BLaER1 (cell line): ENCODE results near the gene DLGAP1.

Experiments
- H3K27ac ChIP-seq: shearing (Covaris generic); formaldehyde crosslinking; 2 replicates; pipeline ENCODE4 v1.8.1; 2022
- H3K27me3 ChIP-seq: shearing (Covaris generic); formaldehyde crosslinking; 2 replicates; pipeline ENCODE4 v1.8.1; 2022
- H3K36me3 ChIP-seq: shearing (Covaris generic); formaldehyde crosslinking; 2 replicates; pipeline ENCODE4 v1.8.1; 2022
- H3K4me1 ChIP-seq: shearing (Covaris generic); formaldehyde crosslinking; 2 replicates; pipeline ENCODE4 v1.8.1; 2022
- H3K4me2 ChIP-seq: shearing (Covaris generic); formaldehyde crosslinking; 2 replicates; pipeline ENCODE4 v1.8.1; 2022
- H3K4me3 ChIP-seq: shearing (Covaris generic); formaldehyde crosslinking; 2 replicates; pipeline ENCODE4 v1.8.1; 2022
- H3K9ac ChIP-seq: shearing (Covaris generic); formaldehyde crosslinking; 2 replicates; pipeline ENCODE4 v1.8.1; 2022
- H3K9me3 ChIP-seq: shearing (Covaris generic); formaldehyde crosslinking; 2 replicates; pipeline ENCODE4 v1.8.1; 2022
- H4K20me1 ChIP-seq: shearing (Covaris generic); formaldehyde crosslinking; 2 replicates; pipeline ENCODE4 v1.8.1; 2022
- Cebpa-rat ChIP-seq: shearing (Covaris generic); IDR thresholded peaks from 2 replicates; pipeline ENCODE4 v1.8.1; 2022

Gene DLGAP1

DNA sequence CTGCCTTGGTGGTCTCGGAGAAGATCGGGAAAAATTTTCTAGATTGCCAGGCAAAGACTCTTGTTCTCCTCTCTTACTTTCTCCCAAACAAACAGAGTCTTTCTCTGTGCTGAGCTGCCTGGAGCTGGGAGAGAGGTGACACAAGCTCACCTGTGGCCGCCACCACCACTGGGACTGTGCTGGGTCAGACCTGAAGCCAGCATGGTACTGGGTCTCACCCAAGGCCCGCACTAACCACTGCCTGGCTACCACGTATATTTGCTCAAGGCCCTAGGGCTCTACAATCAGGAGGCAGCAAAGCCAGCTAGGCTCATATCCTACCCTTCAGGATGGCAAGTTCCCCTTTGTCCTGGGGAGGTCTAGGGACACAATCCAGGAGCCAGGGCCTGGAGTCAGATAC, 312.2 kb downstream of the DLGAP1 start:
- Histone ChIP-seq H3K9me3 (no peaks in the 10 kb centered on the region), H3K4me1 (no peaks in the 10 kb centered on the region), H3K27me3 (no peaks in the 10 kb centered on the region), H4K20me1 (no peaks in the 10 kb centered on the region), H3K36me3 (no peaks in the 10 kb centered on the region), H3K4me3 (no peak overlapping the region), H3K9ac (no peak overlapping the region), H3K27ac (no peak overlapping the region), H3K4me2 (no peak overlapping the region)
- no peak for TF ChIP-seq Cebpa-rat

DNA sequence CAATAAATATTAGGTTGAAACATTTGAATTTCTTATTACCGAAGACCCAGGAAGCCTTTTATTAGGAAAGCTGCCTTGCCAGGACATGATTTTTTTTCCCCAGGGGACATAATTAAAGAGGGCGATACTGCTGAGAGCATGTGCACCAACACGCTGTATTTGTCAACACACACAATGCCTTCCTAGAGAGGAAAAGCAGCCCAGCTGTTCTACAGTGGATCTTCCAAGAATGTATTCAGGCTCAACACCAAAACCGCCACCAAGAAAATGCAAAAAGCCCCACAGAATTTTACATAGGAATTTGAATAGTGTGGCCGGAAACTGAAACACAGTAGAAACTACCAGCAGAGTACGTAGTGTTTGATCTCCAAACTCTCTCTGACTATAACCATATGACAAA, 320.4 kb downstream of the DLGAP1 start:
- Histone ChIP-seq H4K20me1 (no peaks in the 10 kb centered on the region), H3K9ac (no peak overlapping the region), H3K4me3 (no peak overlapping the region), H3K27me3 (no peaks in the 10 kb centered on the region), H3K9me3 (no peaks in the 10 kb centered on the region), H3K36me3 (no peaks in the 10 kb centered on the region), H3K27ac (no peak overlapping the region), H3K4me2 (no peak overlapping the region), H3K4me1 (no peaks in the 10 kb centered on the region)
- TF ChIP-seq Cebpa-rat = no peak

DNA sequence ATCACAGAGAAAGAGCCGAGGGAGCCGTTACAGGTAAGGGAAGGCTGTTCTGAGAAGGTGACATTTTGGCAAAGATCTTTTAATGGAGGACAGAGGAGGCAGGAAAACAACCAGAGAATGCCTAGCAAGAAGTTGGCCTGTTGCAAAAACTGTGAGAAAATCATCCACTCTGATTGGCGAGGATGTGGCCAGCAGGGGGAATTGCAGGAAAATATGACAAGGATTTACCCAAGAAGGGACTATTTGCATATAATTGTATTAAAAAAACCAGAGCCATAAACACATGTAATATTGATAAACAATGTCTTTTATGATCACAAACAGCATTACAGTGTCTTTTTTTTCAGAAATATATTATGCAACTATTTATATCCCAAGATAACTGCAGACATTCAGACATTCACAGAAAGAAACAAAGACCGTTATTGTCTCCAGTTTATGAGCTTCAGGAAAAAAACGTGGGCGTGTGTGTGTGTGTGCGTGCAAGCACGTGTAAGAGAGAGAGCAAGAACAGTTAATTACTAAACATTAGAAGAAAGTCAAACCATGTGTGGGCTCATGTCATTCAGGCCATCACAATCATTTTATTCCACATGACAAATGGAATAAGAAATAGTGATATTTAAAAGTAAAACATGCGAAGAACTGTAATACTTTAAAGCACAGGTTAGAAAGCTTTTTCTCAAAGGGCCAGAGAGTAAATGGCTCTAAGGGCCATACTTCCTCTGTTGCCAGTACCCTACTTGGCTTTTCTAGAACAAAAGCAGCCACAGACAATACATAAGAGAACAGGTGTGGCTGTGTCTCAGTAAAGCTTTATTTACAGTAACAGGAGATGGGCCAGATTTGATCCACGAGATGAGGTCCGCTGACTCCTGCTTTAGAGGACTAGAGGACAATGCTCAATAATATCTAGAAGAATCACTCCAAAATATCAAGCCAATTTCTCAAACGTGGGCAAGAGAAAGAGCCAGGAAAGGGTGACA, 324.1 kb downstream of the DLGAP1 start:
- H3K4me3 ChIP-seq = no peak overlapping the region
- H3K9ac ChIP-seq = no peak overlapping the region
- TF ChIP-seq Cebpa-rat = no peak
- H3K36me3 ChIP-seq = no peaks in the 10 kb centered on the region
- no peak overlapping the region for H3K4me2 ChIP-seq
- H3K27ac ChIP-seq = no peak overlapping the region
- H4K20me1 ChIP-seq = no peaks in the 10 kb centered on the region
- no peaks in the 10 kb centered on the region for H3K9me3 ChIP-seq
- peaks cover 12% of the 10 kb centered on the region for H3K4me1 ChIP-seq
- H3K27me3 ChIP-seq = no peaks in the 10 kb centered on the region

DNA sequence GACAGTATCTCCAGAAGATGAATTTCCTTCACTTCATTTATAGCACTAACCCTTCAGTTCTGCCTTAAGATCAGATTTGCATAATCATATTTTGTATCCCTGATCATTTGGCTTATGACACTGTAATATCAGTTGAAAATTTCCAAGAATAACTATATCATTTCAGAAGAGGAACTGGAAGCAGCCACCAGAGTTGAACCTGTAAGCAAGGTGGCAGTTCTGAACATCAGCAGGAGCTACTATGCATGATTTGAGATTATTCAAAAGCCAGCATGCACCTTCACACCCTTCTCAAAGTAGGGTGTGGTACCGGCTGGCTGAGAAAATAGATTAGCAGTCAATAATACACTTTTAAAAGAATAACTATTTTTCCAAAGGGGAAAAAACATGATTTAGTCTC, 328.2 kb downstream of the DLGAP1 start:
- peaks cover 27% of the 10 kb centered on the region for H3K4me1 ChIP-seq
- no peak overlapping the region for H3K27ac ChIP-seq
- H3K9ac ChIP-seq = no peak overlapping the region
- H3K36me3 ChIP-seq = no peaks in the 10 kb centered on the region
- TF ChIP-seq Cebpa-rat = no peak
- no peak overlapping the region for H3K4me3 ChIP-seq
- H3K27me3 ChIP-seq = no peaks in the 10 kb centered on the region
- peak overlapping the region; percentile 61 for H3K4me2 ChIP-seq
- H3K9me3 ChIP-seq = no peaks in the 10 kb centered on the region
- H4K20me1 ChIP-seq = no peaks in the 10 kb centered on the region

DNA sequence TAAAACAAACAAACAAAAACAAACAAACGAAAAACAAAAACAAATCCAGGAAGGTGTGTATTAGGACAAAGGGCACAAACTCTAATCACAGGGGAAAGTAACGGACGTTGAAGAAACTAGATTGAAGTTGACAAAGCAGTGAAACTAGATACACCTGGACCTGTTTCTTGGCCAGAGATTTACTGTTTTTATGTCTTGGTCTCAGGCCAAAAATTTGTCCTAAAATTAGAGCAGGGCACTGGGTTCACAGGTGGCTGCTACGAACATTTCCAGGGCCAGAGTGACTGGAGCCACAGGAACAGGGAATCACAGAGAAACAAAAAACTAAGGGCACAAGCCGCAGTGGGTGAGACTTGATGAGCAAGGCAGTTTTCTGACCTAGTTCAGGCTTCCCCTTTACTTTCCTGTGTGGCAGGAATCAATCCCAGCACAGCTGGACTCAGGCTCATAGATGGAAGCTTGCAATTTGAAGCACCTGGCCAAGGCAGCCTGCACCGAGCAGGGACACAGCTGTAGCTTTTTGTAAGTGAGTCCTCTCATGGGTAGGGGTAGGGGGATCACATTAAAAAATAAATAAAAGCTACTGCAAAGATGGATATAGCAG, 329.4 kb downstream of the DLGAP1 start:
- no peaks in the 10 kb centered on the region for H3K36me3 ChIP-seq
- TF ChIP-seq Cebpa-rat = no peak
- H3K27me3 ChIP-seq = no peaks in the 10 kb centered on the region
- H3K27ac ChIP-seq = peak overlapping the region; percentile 52; the same call in 1 of the 2 replicates
- H3K4me1 ChIP-seq = peaks cover 27% of the 10 kb centered on the region
- H4K20me1 ChIP-seq = no peaks in the 10 kb centered on the region
- peak overlapping the region; percentile 61 for H3K4me2 ChIP-seq
- H3K4me3 ChIP-seq = no peak overlapping the region
- H3K9me3 ChIP-seq = no peaks in the 10 kb centered on the region
- no peak overlapping the region; the same call in 1 of the 2 replicates for H3K9ac ChIP-seq

DNA sequence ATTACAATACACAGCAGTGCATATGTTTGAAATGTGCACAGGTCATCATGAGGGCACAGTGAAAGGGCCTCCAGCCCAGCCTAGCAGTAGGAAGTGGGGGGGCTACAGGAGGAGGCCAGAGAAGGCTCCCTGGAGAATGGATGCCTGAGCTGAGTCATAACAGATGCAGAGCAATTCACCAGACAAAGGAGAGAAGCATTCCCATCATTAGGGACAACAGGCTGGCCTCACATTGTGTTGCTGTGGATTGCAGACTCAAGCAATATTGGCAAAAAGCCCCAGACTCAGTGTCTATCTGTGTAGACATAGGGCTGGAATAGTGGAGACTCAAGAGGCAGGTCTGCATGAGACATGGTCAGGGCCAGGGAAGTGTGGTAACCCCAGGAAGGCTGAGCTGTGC, 329.9 kb downstream of the DLGAP1 start:
- Histone ChIP-seq H4K20me1 (no peaks in the 10 kb centered on the region), H3K9me3 (no peaks in the 10 kb centered on the region), H3K4me2 (peak overlapping the region; percentile 61), H3K36me3 (no peaks in the 10 kb centered on the region), H3K4me3 (no peak overlapping the region), H3K27ac (0 out of 2 replicates have a peak overlapping the region, but pooled peaks have one; percentile 52), H3K27me3 (no peaks in the 10 kb centered on the region), H3K9ac (no peak overlapping the region), H3K4me1 (peaks cover 27% of the 10 kb centered on the region)
- no peak for TF ChIP-seq Cebpa-rat

DNA sequence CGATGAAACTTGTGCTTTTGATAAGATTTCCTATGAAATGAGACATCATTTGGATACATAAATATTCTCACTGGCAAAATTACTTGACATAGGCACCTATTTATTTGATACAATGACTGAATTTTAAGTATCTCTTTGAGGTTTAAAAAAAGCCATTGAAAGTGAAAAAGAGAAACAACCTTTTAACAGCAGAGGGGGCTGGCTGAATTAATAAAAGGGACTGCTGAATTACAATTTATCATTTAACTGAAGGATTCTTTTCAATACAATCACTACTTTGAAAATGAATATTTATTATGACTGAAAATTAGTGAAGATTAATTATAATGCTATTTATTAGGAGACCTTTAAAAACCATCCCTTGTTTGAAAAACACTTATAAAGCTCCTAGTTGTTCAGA, 335.3 kb downstream of the DLGAP1 start:
- no peak overlapping the region for H3K4me2 ChIP-seq
- no peak overlapping the region for H3K27ac ChIP-seq
- H3K4me1 ChIP-seq = peaks cover 3% of the 10 kb centered on the region
- no peaks in the 10 kb centered on the region for H4K20me1 ChIP-seq
- H3K27me3 ChIP-seq = no peaks in the 10 kb centered on the region
- no peaks in the 10 kb centered on the region for H3K9me3 ChIP-seq
- H3K9ac ChIP-seq = no peak overlapping the region
- no peak overlapping the region for H3K4me3 ChIP-seq
- no peaks in the 10 kb centered on the region for H3K36me3 ChIP-seq
- no peak for TF ChIP-seq Cebpa-rat

DNA sequence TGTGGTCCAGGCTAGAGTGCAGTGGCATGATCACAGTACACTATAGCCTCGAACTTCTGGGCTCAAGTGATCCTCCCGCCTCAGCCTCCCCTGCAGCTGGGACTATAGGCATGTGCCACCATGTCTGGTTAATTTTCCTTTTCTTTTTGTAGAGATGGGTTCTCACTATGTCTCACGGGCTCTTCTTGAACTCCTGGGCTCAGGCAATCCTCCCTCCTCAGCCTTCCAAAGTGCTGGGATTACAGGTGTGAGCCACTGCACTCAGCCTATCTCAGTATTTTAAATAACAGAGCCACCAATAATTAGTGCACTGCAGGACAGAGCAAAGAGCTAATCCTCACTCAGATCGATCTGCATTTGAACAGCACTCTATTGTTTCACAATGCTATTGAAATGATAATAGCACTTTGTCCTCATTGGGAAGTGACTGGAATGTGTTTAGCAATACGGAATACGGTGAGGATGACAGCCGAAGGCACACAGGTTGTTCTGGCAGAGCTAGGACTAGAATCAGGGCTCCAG, 335.9 kb downstream of the DLGAP1 start:
- TF ChIP-seq Cebpa-rat = no peak
- Histone ChIP-seq H3K9me3 (no peaks in the 10 kb centered on the region), H3K4me3 (no peak overlapping the region), H3K27me3 (no peaks in the 10 kb centered on the region), H4K20me1 (no peaks in the 10 kb centered on the region), H3K4me1 (no peaks in the 10 kb centered on the region), H3K36me3 (no peaks in the 10 kb centered on the region), H3K9ac (no peak overlapping the region), H3K4me2 (no peak overlapping the region), H3K27ac (no peak overlapping the region)

DNA sequence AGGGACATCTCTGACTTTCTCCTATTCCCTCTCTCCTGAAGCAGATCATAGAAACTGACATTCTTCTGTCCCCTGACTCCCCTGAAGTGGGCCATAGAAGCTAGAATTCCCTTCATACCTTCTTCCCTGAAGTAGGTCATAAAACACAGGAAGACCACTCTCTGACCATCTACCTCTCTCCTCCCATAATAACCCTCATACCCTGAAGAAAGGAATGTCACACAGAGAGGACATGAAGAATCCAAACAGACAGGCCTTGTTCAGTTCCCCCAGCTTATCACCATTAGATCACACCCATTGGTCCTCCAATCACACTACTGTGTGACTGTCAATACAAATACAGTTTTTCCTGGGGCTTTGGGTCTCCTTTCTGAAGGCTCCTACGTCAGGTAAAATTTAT, 347.1 kb downstream of the DLGAP1 start:
- no peak for TF ChIP-seq Cebpa-rat
- Histone ChIP-seq H3K4me3 (no peak overlapping the region), H4K20me1 (no peaks in the 10 kb centered on the region), H3K4me2 (no peak overlapping the region), H3K9ac (no peak overlapping the region), H3K27ac (no peak overlapping the region), H3K9me3 (no peaks in the 10 kb centered on the region), H3K27me3 (no peaks in the 10 kb centered on the region), H3K4me1 (no peaks in the 10 kb centered on the region), H3K36me3 (no peaks in the 10 kb centered on the region)

DNA sequence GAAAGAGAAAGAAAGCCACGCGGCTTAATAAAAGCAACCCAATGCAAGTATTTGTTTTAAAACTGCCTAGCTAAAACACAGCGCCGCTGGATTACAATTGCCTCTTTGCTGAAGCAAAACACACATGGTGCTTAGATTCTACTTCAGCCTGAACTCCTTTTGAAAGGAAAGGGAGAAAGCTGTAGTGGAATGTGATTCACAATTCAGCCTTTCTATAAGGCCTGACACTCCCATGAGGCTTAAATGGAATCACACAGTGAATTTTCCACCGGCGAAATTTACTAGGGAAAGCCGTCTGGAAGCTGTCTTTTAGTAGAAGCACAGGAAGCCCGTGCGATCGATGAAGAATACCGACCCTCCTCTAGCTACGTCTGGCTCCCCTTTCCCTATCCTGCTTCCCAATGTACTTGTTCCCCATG, 348.0 kb downstream of the DLGAP1 start:
- Histone ChIP-seq H3K9me3 (no peaks in the 10 kb centered on the region), H3K36me3 (no peaks in the 10 kb centered on the region), H3K9ac (no peak overlapping the region), H3K4me3 (no peak overlapping the region), H4K20me1 (no peaks in the 10 kb centered on the region), H3K4me2 (no peak overlapping the region), H3K27ac (no peak overlapping the region), H3K27me3 (no peaks in the 10 kb centered on the region), H3K4me1 (no peaks in the 10 kb centered on the region)
- no peak for TF ChIP-seq Cebpa-rat
